Esophagus squamous epithelium (tissue), 5 donors: Measurements from ENCODE around the gene ID2. TPM values are rescaled to one million over a fixed set of nuclear protein-coding genes. Genes with fewer than 3 reads are reported as not detected.

ENCODE experiments used
- DNase-seq: peaks from one replicate; lab custom pipeline; 2025; lab: John Stamatoyannopoulos, UW
- H3K27ac ChIP-seq, 4 donors: fragments of 200-600 bp; sonication (generic); one replicate each; pipeline ENCODE4 v1.5.1; 2016 to 2019; ENCODE audit warnings: mild to moderate bottlenecking in 1 of 4
- H3K27me3 ChIP-seq, 4 donors: fragments of 200-600 bp; sonication (generic); 1 replicate in 3 of 4; 2 replicates in 1 of 4; pipeline versions ENCODE4 v1.5.1 to v1.6.0; 2017 to 2021; ENCODE audit warnings: antibody characterized with exemption in 1 of 4
- H3K36me3 ChIP-seq, 3 donors: fragments of 200-600 bp; sonication (generic); one replicate each; pipeline ENCODE4 v1.5.1; 2016 to 2019
- H3K4me1 ChIP-seq, 3 donors: fragments of 200-600 bp; sonication (generic); one replicate each; pipeline ENCODE4 v1.5.1; 2017 to 2019
- H3K4me3 ChIP-seq, 4 donors: fragments of 200-600 bp; sonication (generic); 1 replicate in 3 of 4; 2 replicates in 1 of 4; pipeline ENCODE4 v1.5.1; 2016 to 2019; ENCODE audit warnings: mild to moderate bottlenecking in 2 of 4, moderate library complexity in 1 of 4
- H3K9me3 ChIP-seq, 3 donors: fragments of 200-600 bp; sonication (generic); one replicate each; pipeline ENCODE4 v1.5.1; 2016 to 2019
- POLR2A ChIP-seq, 4 donors: fragments of 450-650 bp; IDR thresholded peaks; one replicate each; pipeline ENCODE4 v1.6.1; 2017; ENCODE audit warnings: antibody characterized with exemption in 4 of 4, mild to moderate bottlenecking in 4 of 4, moderate library complexity in 3 of 4
- WGBS, 2 donors: methylation state at CpG; one replicate each; pipeline ENCODE4 v1.1.5; 2018; 5-methylcytosine and 5-hydroxymethylcytosine counted together
- intact Hi-C: fragments of 100-400 bp; cut with DNase I; formaldehyde crosslinking; loops from one replicate; pipeline ENCODE4 v1.15.0; 2022
- total RNA-seq, 4 donors: library from RNA; depleted of rRNA; stranded (reverse); fragments of >200 nt; gene quantifications; one replicate each; pipeline ENCODE4 v1.1.0, GENCODE V29; 2016
- TF ChIP-seq, protein P1 (sequence below), 6 experiments: fragments of 450-650 bp in 4 of 6; fragments of 200-600 bp in 2 of 6; sonication (generic) in 2 of 6; IDR thresholded peaks; one replicate each; pipeline ENCODE4 v1.5.1; 2016 to 2019; ENCODE audit warnings: antibody characterized with exemption in 6 of 6, mild to moderate bottlenecking in 4 of 6, moderate library complexity in 4 of 6
- donor health status: DM: yes; HTN: yes; CAD: no.

ID2 gene
- total RNA-seq, 4 donors from 2014 or later: 16.1 to 82.0 (median 34.2) TPM

DNA sequence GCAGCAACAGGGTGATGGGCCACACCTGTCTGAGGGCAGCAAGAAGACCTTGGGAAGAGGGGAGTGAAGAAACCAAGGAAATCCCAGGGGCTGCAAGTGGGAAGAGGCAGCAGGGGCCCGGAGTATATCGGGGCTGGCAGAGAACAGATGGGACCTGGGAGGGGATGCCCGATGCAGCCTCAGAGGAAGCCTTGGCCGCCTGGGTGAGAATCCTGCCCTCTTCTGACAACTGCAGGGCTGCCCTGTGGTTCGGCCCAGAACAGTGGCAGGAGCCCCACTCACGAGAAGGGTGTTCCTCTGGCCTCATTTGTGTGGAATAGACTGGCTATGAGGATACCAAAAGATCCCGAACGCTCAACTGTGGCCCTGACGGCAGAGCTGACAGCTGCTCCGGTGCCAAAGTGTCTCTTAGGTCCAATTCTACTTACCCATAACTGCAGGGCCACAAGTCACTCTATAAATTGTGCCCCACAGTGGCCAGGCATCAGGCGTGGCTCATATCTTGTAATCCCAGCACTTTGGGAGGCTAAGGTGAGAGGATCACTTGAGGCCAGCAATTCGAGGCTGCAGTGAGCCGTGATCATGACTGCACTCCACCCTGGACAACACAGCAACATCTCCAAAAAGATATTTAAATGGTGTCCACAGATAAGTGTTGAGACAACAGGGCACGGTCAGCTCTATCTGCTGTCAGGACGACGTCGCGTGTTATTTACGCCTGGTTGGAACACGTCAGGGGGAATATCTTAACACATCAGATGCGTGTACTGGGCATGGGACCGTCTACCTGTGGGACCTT, 23.6 kb upstream of the ID2 start:
- Histone ChIP-seq H3K36me3 (no peaks in the 10 kb centered on the region), H3K27me3 (no peaks in the 10 kb centered on the region), H3K27ac (no peak overlapping the region), H3K4me1 (peaks cover 0 to 8% (median 6%) of the 10 kb centered on the region in 3 donors), H3K4me3 (no peak overlapping the region), H3K9me3 (no peaks in the 10 kb centered on the region)
- no peak for TF ChIP-seq POLR2A (IDR thresholded peaks at IDR 0.05)
- TF ChIP-seq, protein P1, sequence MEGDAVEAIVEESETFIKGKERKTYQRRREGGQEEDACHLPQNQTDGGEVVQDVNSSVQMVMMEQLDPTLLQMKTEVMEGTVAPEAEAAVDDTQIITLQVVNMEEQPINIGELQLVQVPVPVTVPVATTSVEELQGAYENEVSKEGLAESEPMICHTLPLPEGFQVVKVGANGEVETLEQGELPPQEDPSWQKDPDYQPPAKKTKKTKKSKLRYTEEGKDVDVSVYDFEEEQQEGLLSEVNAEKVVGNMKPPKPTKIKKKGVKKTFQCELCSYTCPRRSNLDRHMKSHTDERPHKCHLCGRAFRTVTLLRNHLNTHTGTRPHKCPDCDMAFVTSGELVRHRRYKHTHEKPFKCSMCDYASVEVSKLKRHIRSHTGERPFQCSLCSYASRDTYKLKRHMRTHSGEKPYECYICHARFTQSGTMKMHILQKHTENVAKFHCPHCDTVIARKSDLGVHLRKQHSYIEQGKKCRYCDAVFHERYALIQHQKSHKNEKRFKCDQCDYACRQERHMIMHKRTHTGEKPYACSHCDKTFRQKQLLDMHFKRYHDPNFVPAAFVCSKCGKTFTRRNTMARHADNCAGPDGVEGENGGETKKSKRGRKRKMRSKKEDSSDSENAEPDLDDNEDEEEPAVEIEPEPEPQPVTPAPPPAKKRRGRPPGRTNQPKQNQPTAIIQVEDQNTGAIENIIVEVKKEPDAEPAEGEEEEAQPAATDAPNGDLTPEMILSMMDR (IDR thresholded peaks at IDR 0.05): no peak
- DNase-seq: no peak
- 87 to 94% methylated on average over 16 to 19 of the region's 22 CpGs for WGBS, 2 donors
- intact Hi-C loops: no loop called here

- H3K27me3 ChIP-seq: no peaks in the 10 kb centered on the region
- no peaks in the 10 kb centered on the region for H3K36me3 ChIP-seq
- DNase-seq: no peak
- H3K27ac ChIP-seq: no peak overlapping the region
- H3K4me1 ChIP-seq: peaks cover 0 to 8% (median 6%) of the 10 kb centered on the region in 3 donors
- WGBS, 2 donors: 93 to 100% methylated on average over 3 to 4 of the region's 10 CpGs
- intact Hi-C loops: no loop called here
- no peak overlapping the region for H3K4me3 ChIP-seq
- TF ChIP-seq POLR2A (IDR thresholded peaks at IDR 0.05): no peak
- TF ChIP-seq, protein P1 (IDR thresholded peaks at IDR 0.05): no peak
- H3K9me3 ChIP-seq: no peaks in the 10 kb centered on the region
Observed at GRCh38 chr2:8659092-8659734, 22.6 kb upstream of the ID2 start.

- TF ChIP-seq POLR2A (IDR thresholded peaks at IDR 0.05): no peak
- TF ChIP-seq, protein P1 (IDR thresholded peaks at IDR 0.05): no peak
Observed at GRCh38 chr2:8659735-8660492, 21.9 kb upstream of the ID2 start.

DNA sequence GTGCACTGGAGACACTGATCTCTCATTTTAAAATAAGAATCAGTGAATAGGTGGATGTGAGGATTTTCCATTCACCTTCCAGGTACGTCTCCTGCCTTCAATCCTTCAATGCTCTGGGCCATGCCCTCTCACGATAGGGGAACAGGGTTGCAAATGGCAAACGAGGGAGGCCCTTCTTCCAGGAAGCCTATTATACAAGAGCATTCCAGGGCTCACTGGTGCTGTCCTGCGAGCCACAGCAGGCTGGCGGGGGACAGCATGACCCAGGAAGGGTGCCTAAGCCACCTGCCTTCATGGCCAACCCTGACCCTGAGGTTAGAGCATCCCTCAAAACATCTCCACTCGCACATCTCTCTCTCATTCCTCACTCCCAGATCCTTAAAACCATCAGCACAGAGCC, 20.6 kb upstream of the ID2 start:
- no peak overlapping the region for H3K4me3 ChIP-seq
- peaks cover 0 to 8% (median 6%) of the 10 kb centered on the region in 3 donors for H3K4me1 ChIP-seq
- no peaks in the 10 kb centered on the region for H3K36me3 ChIP-seq
- H3K27me3 ChIP-seq: no peaks in the 10 kb centered on the region
- intact Hi-C loops: no loop called here
- H3K27ac ChIP-seq: peak overlapping the region in 2 of 4 donors; percentile 29 to 34
- no peaks in the 10 kb centered on the region for H3K9me3 ChIP-seq
- 82 to 96% methylated on average over 3 to 6 of the region's 6 CpGs for WGBS, 2 donors
- TF ChIP-seq, protein P1 (IDR thresholded peaks at IDR 0.05): no peak
- no peak for TF ChIP-seq POLR2A (IDR thresholded peaks at IDR 0.05)
- DNase-seq: no peak

More at GRCh38 chr2:8659735-8660492, 21.9 kb upstream of the ID2 start:
- Histone ChIP-seq H3K4me3 (no peak overlapping the region), H3K4me1 (peaks cover 0 to 8% (median 6%) of the 10 kb centered on the region in 3 donors), H3K36me3 (no peaks in the 10 kb centered on the region), H3K9me3 (no peaks in the 10 kb centered on the region), H3K27ac (no peak overlapping the region), H3K27me3 (no peaks in the 10 kb centered on the region)
- DNase-seq: no peak
- 74 to 86% methylated on average over 7 to 9 of the region's 18 CpGs for WGBS, 2 donors
- intact Hi-C loops: no loop called here
